ENCODE results near the gene ADGRG6.

The ADGRG6 gene

DNA sequence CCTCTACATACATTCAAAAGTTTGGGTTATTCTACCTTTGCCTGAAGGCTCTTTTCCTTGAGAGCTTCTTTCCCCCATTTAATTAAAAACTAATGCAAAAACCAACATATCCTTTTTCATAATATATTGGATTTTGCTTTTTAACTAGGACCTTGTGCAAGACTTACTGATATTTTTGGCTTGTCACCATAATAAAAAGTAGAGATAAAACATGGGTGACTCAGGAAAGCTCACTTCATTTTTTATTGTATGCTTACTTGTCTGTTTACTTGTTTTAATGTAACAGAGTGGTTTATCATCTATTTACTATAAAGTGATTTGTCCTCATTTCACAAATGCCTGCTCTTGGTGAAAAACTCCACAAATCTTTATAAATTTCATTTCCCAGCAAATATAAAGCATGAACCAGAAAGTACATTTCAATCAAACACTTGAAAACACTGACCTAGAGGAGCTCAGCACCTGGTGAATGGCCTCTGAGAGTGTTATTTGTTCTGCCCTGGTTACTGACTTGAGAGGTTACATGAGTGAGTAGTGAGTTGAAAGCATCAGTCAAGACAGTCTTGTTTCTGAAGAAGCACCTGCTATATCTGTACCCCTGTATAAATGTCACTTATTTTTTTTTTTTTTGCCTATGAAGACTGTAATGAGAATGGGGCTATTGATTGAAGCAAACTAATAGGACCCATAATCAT, 20.8 kb downstream of the ADGRG6 start:
- Histone ChIP-seq H3K4me1 (ENCODE audit: control insufficient read depth in 1 of 2, insufficient read depth in 2 of 2, low read length in 2 of 2) (peaks cover 0 to 5% of the 10 kb centered on the region in 2 donors), H3K9me3 (ENCODE audit: control insufficient read depth in 1 of 2, low read length in 2 of 2) (no peaks in the 10 kb centered on the region), H3K27me3 (ENCODE audit: low read depth, low read length) (no peaks in the 10 kb centered on the region), H3K4me3 (ENCODE audit: low read depth in 1 of 2, low read length in 2 of 2) (no peak overlapping the region), H3K36me3 (ENCODE audit: control insufficient read depth in 1 of 2, insufficient read depth in 2 of 2, low read length in 2 of 2) (no peaks in the 10 kb centered on the region), H3K27ac (ENCODE audit: low read length) (no peak overlapping the region)

DNA sequence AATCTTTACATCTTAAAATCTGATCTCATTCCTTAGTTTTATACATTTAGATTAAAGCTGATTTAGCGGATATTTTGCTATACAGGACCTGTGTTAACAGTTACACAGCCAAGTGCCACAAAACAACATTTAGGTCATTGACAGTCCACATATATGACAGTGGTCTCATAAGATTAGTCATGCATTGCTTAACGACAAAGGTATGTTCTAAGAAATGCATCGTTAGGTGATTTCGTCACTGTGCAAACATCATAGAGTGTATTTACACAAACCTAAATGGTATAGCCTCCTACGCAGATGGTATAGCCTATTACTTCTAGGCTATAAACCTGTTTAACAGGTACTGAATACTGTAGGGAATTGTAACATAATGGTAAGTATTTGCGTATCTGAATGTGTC, 21.6 kb downstream of the ADGRG6 start:
- no peaks in the 10 kb centered on the region for H3K27me3 ChIP-seq (ENCODE audit: low read depth, low read length)
- no peak overlapping the region for H3K4me3 ChIP-seq (ENCODE audit: low read depth in 1 of 2, low read length in 2 of 2)
- H3K27ac ChIP-seq (ENCODE audit: low read length): no peak overlapping the region
- H3K4me1 ChIP-seq (ENCODE audit: control insufficient read depth in 1 of 2, insufficient read depth in 2 of 2, low read length in 2 of 2): peaks cover 0 to 5% of the 10 kb centered on the region in 2 donors
- no peaks in the 10 kb centered on the region for H3K9me3 ChIP-seq (ENCODE audit: control insufficient read depth in 1 of 2, low read length in 2 of 2)
- H3K36me3 ChIP-seq (ENCODE audit: control insufficient read depth in 1 of 2, insufficient read depth in 2 of 2, low read length in 2 of 2): no peaks in the 10 kb centered on the region

- Histone ChIP-seq H3K4me3 (ENCODE audit: low read depth in 1 of 2, low read length in 2 of 2) (no peak overlapping the region), H3K4me1 (ENCODE audit: control insufficient read depth in 1 of 2, insufficient read depth in 2 of 2, low read length in 2 of 2) (peaks cover 0 to 5% of the 10 kb centered on the region in 2 donors), H3K36me3 (ENCODE audit: control insufficient read depth in 1 of 2, insufficient read depth in 2 of 2, low read length in 2 of 2) (no peaks in the 10 kb centered on the region), H3K9me3 (ENCODE audit: control insufficient read depth in 1 of 2, low read length in 2 of 2) (no peaks in the 10 kb centered on the region), H3K27ac (ENCODE audit: low read length) (no peak overlapping the region), H3K27me3 (ENCODE audit: low read depth, low read length) (no peaks in the 10 kb centered on the region)
These were observed 22.3 kb downstream of the ADGRG6 start for GRCh38 chr6:142324111-142324510.

GRCh38 chr6:142325111-142325510, 23.3 kb downstream of the ADGRG6 start:
- H3K36me3 ChIP-seq (ENCODE audit: control insufficient read depth in 1 of 2, insufficient read depth in 2 of 2, low read length in 2 of 2): no peaks in the 10 kb centered on the region
- H3K9me3 ChIP-seq (ENCODE audit: control insufficient read depth in 1 of 2, low read length in 2 of 2): no peaks in the 10 kb centered on the region
- H3K4me3 ChIP-seq (ENCODE audit: low read depth in 1 of 2, low read length in 2 of 2): no peak overlapping the region
- peaks cover 0 to 10% of the 10 kb centered on the region in 2 donors for H3K4me1 ChIP-seq (ENCODE audit: control insufficient read depth in 1 of 2, insufficient read depth in 2 of 2, low read length in 2 of 2)
- H3K27ac ChIP-seq (ENCODE audit: low read length): no peak overlapping the region
- no peaks in the 10 kb centered on the region for H3K27me3 ChIP-seq (ENCODE audit: low read depth, low read length)

- no peak overlapping the region for H3K4me3 ChIP-seq (ENCODE audit: low read depth in 1 of 2, low read length in 2 of 2)
- H3K27ac ChIP-seq (ENCODE audit: low read length): no peak overlapping the region
- H3K36me3 ChIP-seq (ENCODE audit: control insufficient read depth in 1 of 2, insufficient read depth in 2 of 2, low read length in 2 of 2): no peaks in the 10 kb centered on the region
- H3K4me1 ChIP-seq (ENCODE audit: control insufficient read depth in 1 of 2, insufficient read depth in 2 of 2, low read length in 2 of 2): peaks cover 0 to 13% of the 10 kb centered on the region in 2 donors
- no peaks in the 10 kb centered on the region for H3K9me3 ChIP-seq (ENCODE audit: control insufficient read depth in 1 of 2, low read length in 2 of 2)
- H3K27me3 ChIP-seq (ENCODE audit: low read depth, low read length): no peaks in the 10 kb centered on the region
These were observed 24.7 kb downstream of the ADGRG6 start for GRCh38 chr6:142326540-142326939.

DNA sequence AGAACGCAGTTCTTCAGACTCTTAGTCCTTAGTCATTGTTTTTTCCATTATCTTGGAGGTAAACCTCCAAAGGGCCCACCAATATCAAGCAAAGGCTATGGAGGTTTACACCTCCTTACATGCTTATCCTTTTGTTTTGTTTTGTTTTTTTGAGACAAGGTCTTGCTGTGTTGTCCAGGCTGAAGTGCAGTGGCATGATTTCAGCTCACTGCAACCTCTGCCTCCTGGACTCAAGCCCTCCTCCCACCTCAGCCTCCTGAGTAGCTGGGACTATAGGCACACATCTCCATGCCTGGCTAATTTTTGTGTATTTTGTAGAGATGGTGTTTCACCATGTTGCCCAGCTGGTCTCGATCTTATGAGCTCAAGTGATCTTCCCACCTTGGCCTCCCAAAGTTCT, 26.3 kb downstream of the ADGRG6 start:
- Histone ChIP-seq H3K36me3 (ENCODE audit: control insufficient read depth in 1 of 2, insufficient read depth in 2 of 2, low read length in 2 of 2) (no peaks in the 10 kb centered on the region), H3K4me1 (ENCODE audit: control insufficient read depth in 1 of 2, insufficient read depth in 2 of 2, low read length in 2 of 2) (peaks cover 0 to 13% of the 10 kb centered on the region in 2 donors), H3K9me3 (ENCODE audit: control insufficient read depth in 1 of 2, low read length in 2 of 2) (no peaks in the 10 kb centered on the region), H3K4me3 (ENCODE audit: low read depth in 1 of 2, low read length in 2 of 2) (no peak overlapping the region), H3K27me3 (ENCODE audit: low read depth, low read length) (no peaks in the 10 kb centered on the region), H3K27ac (ENCODE audit: low read length) (peak overlapping the region; percentile 7)

GRCh38 chr6:142329486-142330113, 27.8 kb downstream of the ADGRG6 start:
- H3K9me3 ChIP-seq (ENCODE audit: control insufficient read depth in 1 of 2, low read length in 2 of 2): no peaks in the 10 kb centered on the region
- peaks cover 0 to 13% of the 10 kb centered on the region in 2 donors for H3K4me1 ChIP-seq (ENCODE audit: control insufficient read depth in 1 of 2, insufficient read depth in 2 of 2, low read length in 2 of 2)
- no peaks in the 10 kb centered on the region for H3K27me3 ChIP-seq (ENCODE audit: low read depth, low read length)
- no peak overlapping the region for H3K4me3 ChIP-seq (ENCODE audit: low read depth in 1 of 2, low read length in 2 of 2)
- no peaks in the 10 kb centered on the region for H3K36me3 ChIP-seq (ENCODE audit: control insufficient read depth in 1 of 2, insufficient read depth in 2 of 2, low read length in 2 of 2)
- H3K27ac ChIP-seq (ENCODE audit: low read length): no peak overlapping the region

DNA sequence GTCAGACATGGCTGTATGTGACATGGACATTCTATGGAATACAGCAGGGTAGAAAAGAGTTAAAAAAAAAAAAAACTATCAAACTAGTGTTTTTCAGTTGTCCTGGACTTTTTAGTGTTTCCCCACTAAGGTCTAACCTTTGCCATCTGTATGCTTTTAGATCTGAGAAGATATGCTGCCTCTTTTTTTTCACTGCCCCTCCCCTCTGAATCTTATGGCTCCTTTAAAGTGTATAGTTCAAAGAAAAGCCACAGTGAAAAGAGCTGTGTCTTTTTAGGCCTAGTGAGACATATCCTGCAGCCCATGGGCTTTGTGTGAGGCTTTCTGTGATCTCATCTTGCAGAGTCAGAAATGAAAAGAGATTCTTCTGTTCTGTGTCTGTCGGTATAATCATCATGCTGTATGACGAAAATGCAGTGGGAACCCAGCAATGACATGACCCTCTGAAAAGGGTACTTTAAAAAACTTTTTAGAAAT, 29.3 kb downstream of the ADGRG6 start:
- H3K4me1 ChIP-seq (ENCODE audit: control insufficient read depth in 1 of 2, insufficient read depth in 2 of 2, low read length in 2 of 2): peaks cover 0 to 15% of the 10 kb centered on the region in 2 donors
- H3K27ac ChIP-seq (ENCODE audit: low read length): no peak overlapping the region

GRCh38 chr6:142331601-142332000, 29.8 kb downstream of the ADGRG6 start:
- Histone ChIP-seq H3K27me3 (ENCODE audit: low read depth, low read length) (no peaks in the 10 kb centered on the region), H3K9me3 (ENCODE audit: control insufficient read depth in 1 of 2, low read length in 2 of 2) (no peaks in the 10 kb centered on the region), H3K4me1 (ENCODE audit: control insufficient read depth in 1 of 2, insufficient read depth in 2 of 2, low read length in 2 of 2) (peaks cover 0 to 17% of the 10 kb centered on the region in 2 donors), H3K36me3 (ENCODE audit: control insufficient read depth in 1 of 2, insufficient read depth in 2 of 2, low read length in 2 of 2) (no peaks in the 10 kb centered on the region), H3K27ac (ENCODE audit: low read length) (no peak overlapping the region), H3K4me3 (ENCODE audit: low read depth in 1 of 2, low read length in 2 of 2) (no peak overlapping the region)

More for the DNA sequence above, 29.3 kb downstream of the ADGRG6 start:
- Histone ChIP-seq H3K9me3 (ENCODE audit: control insufficient read depth in 1 of 2, low read length in 2 of 2) (no peaks in the 10 kb centered on the region), H3K4me3 (ENCODE audit: low read depth in 1 of 2, low read length in 2 of 2) (no peak overlapping the region), H3K27me3 (ENCODE audit: low read depth, low read length) (no peaks in the 10 kb centered on the region), H3K36me3 (ENCODE audit: control insufficient read depth in 1 of 2, insufficient read depth in 2 of 2, low read length in 2 of 2) (no peaks in the 10 kb centered on the region)

DNA sequence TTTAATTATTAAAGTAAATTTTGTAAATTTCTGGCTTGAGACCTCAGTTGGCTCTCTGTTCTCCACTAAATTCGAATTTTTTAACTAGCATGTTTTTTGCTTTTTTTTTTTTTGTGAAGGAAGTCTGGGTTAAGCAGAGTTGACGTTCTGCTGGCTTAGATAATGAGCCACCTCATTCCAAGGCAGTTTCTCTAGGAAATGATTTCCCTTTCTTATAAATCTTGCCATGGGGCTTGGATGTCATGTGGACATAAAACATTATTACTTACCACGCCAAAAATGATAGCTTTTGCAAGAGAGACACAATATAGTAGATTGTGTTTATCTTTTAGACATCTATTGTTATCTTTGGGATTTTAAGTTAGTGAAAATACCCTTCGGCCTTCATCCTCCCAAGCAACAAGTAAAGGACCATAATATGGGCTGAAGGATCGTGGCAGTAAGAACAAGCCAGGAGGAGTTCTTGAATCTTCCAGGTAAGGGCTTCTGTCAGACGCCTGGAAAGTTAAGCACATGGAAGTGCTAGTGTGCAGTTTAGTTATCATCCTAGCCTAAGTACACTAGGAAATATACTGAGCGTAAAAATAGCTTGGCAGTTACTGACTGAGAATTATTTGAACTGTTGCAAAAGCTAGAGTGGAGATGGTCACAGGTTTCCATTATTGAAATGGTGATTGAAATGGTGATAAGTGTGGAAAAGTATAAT, 30.7 kb downstream of the ADGRG6 start:
- Histone ChIP-seq H3K27me3 (ENCODE audit: low read depth, low read length) (no peaks in the 10 kb centered on the region), H3K9me3 (ENCODE audit: control insufficient read depth in 1 of 2, low read length in 2 of 2) (no peaks in the 10 kb centered on the region), H3K27ac (ENCODE audit: low read length) (no peak overlapping the region), H3K4me3 (ENCODE audit: low read depth in 1 of 2, low read length in 2 of 2) (no peak overlapping the region), H3K4me1 (ENCODE audit: control insufficient read depth in 1 of 2, insufficient read depth in 2 of 2, low read length in 2 of 2) (peaks cover 0 to 15% of the 10 kb centered on the region in 2 donors), H3K36me3 (ENCODE audit: control insufficient read depth in 1 of 2, insufficient read depth in 2 of 2, low read length in 2 of 2) (no peaks in the 10 kb centered on the region)

- H3K4me1 ChIP-seq (ENCODE audit: control insufficient read depth in 1 of 2, insufficient read depth in 2 of 2, low read length in 2 of 2): peaks cover 0 to 15% of the 10 kb centered on the region in 2 donors
- H3K4me3 ChIP-seq (ENCODE audit: low read depth in 1 of 2, low read length in 2 of 2): no peak overlapping the region
- H3K27ac ChIP-seq (ENCODE audit: low read length): no peak overlapping the region
- H3K9me3 ChIP-seq (ENCODE audit: control insufficient read depth in 1 of 2, low read length in 2 of 2): no peaks in the 10 kb centered on the region
- no peaks in the 10 kb centered on the region for H3K27me3 ChIP-seq (ENCODE audit: low read depth, low read length)
- H3K36me3 ChIP-seq (ENCODE audit: control insufficient read depth in 1 of 2, insufficient read depth in 2 of 2, low read length in 2 of 2): no peaks in the 10 kb centered on the region
These were observed 31.6 kb downstream of the ADGRG6 start for GRCh38 chr6:142333431-142333830.
